ENCODE data around the gene PPDPF. TPM values are rescaled to one million over a fixed set of nuclear protein-coding genes. Genes with fewer than 3 reads are reported as not detected.
A peak's percentile ranks its signal among the peaks of the same experiment; 100 is the strongest.

Gene PPDPF
- polyA plus RNA-seq, 1 donor: 234 TPM

DNA sequence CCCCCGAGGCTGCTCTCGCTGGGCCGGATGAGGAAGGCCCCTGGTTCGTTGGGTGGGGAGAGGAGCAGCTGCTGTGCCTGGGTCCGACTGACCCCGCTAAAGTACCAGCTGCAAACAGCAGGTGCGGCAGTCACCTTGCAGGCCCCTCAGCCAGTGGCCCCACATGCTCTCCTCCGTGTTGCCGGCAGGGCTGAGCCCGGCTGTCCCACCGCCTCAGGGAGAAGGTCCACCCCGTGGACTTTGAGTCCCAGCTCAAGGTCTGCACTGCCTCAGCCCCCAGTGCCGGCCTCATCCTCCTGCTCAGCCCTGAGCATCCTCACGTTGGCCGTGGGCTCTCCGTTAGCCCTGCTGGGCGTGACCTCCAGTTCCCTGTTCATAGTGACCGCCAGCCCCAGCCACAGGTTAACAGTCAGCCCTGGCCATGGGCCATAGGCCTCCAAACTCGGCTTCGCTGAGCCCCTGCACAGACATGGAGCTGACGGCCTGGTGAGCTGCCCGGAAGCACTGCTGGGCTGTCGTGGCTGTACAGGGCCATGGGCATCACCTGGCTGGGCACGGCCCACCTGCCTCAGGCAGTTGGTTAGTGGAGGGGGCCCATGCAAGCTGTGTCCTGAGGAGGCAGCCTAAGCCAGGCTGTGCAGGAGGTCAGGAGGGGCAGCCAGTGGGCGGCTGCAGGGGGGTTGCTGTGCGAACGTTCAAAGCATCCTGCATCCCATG is 23.8 kb downstream of the PPDPF start:
- Histone ChIP-seq H3K9me3 (ENCODE audit: control insufficient read depth, low read depth, low read length) (peaks cover 2% of the 10 kb centered on the region), H3K4me1 (ENCODE audit: control insufficient read depth, insufficient read depth, low read length) (peaks cover 16% of the 10 kb centered on the region), H3K36me3 (ENCODE audit: control insufficient read depth, insufficient read depth, low read length) (no peaks in the 10 kb centered on the region), H3K27me3 (ENCODE audit: control insufficient read depth, insufficient read depth, low read length) (peaks cover 35% of the 10 kb centered on the region), H3K4me3 (ENCODE audit: low read length) (no peak overlapping the region), H3K27ac (ENCODE audit: low read length) (no peak overlapping the region)
- WGBS (ENCODE audit: insufficient coverage, low lambda C conversion rate): no CpG with 5 or more reads among the region's 27 CpGs
- DNase-seq: peak; percentile 58 to 73

DNA sequence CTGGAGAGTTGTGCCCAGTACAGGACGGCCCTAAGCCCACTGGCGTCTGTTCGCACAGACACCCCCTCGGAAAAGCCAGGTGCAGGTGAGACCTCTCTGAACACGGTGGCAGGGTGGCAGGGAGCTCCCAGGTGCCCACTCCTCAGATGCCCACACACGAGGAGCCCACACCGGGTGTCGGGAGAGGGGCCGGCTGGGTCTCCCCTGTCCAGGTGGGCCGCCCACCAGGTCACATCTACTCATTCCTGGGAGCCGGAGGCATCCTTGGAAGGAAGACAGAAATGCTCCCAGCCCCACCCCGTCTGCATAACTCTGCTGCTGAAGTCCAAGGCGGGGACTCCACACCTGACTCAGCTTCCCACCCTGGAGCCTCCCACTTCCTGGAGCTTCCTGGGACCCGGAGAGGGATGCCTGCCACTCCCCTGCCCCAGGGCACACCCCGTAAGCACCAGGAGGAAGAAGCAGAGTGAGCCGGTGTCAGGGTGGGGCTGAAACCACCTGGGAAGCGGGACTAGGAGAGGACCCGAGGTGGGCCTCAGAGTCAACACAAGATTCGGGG is 24.5 kb downstream of the PPDPF start:
- H3K4me1 ChIP-seq (ENCODE audit: control insufficient read depth, insufficient read depth, low read length): peaks cover 16% of the 10 kb centered on the region
- no CpG with 5 or more reads among the region's 19 CpGs for WGBS (ENCODE audit: insufficient coverage, low lambda C conversion rate)
- peaks cover 2% of the 10 kb centered on the region for H3K9me3 ChIP-seq (ENCODE audit: control insufficient read depth, low read depth, low read length)
- no peaks in the 10 kb centered on the region for H3K36me3 ChIP-seq (ENCODE audit: control insufficient read depth, insufficient read depth, low read length)
- peak overlapping the region; percentile 29 for H3K27ac ChIP-seq (ENCODE audit: low read length)
- peak; percentile 86 to 92 for DNase-seq
- H3K27me3 ChIP-seq (ENCODE audit: control insufficient read depth, insufficient read depth, low read length): peaks cover 41% of the 10 kb centered on the region
- no peak overlapping the region for H3K4me3 ChIP-seq (ENCODE audit: low read length)

DNA sequence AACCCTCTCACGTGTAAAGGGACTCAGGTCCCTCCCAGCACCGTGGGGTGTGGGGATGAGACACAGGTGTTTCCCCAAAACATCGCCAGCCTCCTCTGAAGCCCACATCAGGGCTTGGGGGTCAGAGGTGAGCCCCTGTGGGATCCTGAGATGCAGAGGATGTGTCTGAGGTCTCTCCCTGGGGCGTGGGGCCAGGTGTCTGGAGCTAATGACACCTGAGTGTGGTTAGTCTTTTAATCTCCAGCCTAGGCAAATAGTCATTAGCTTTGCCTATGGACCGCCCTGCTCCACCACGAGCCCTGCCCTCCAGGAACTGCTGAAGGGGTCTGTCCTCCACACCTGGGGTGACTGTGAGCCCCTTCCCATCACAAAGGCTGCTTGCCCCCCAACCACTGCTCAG is 25.2 kb downstream of the PPDPF start:
- WGBS (ENCODE audit: insufficient coverage, low lambda C conversion rate): no CpG with 5 or more reads among the region's 6 CpGs
- peaks cover 2% of the 10 kb centered on the region for H3K9me3 ChIP-seq (ENCODE audit: control insufficient read depth, low read depth, low read length)
- no peak overlapping the region for H3K4me3 ChIP-seq (ENCODE audit: low read length)
- peak in 1 of 2 donors; percentile 54 for DNase-seq
- peaks cover 16% of the 10 kb centered on the region for H3K4me1 ChIP-seq (ENCODE audit: control insufficient read depth, insufficient read depth, low read length)
- H3K27ac ChIP-seq (ENCODE audit: low read length): peak overlapping the region; percentile 29
- H3K27me3 ChIP-seq (ENCODE audit: control insufficient read depth, insufficient read depth, low read length): peaks cover 46% of the 10 kb centered on the region
- no peaks in the 10 kb centered on the region for H3K36me3 ChIP-seq (ENCODE audit: control insufficient read depth, insufficient read depth, low read length)

DNA sequence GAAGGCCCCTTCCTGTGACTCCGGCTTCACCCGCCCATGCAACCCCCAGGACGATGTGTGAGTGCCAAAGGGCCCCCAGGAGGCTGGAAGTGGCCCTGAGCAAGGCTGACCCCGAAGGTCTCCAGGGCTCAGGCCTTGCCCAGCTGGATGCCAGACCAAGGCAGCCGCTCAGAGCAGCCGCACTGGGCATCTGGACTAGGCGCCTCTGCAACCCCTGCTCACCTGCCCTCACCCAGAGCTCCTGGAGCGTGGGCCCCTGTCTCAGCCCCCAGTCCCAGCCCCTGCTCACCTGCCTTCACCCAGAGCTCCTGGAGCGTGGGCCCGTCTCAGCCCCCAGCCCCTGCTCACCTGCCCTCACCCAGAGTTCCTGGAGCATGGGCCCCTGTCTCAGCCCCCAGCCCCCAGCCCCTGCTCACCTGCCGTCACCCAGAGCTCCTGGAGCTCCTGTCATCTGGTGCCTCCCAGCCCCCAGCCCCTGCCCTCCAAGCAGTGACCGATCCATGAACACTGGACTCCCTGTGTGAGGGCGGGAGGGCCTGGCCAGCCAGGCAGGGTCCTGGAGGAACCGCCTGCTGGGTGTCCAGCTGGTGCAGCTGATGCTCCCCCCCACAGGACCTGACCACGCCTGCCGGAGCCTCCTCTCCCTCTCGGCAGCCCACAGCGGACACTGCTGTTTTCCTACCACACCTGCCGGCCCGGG is 25.8 kb downstream of the PPDPF start:
- DNase-seq: no peak
- WGBS (ENCODE audit: insufficient coverage, low lambda C conversion rate): no CpG with 5 or more reads among the region's 20 CpGs
- H3K4me1 ChIP-seq (ENCODE audit: control insufficient read depth, insufficient read depth, low read length): peaks cover 16% of the 10 kb centered on the region
- H3K27me3 ChIP-seq (ENCODE audit: control insufficient read depth, insufficient read depth, low read length): peaks cover 48% of the 10 kb centered on the region
- H3K27ac ChIP-seq (ENCODE audit: low read length): no peak overlapping the region
- H3K36me3 ChIP-seq (ENCODE audit: control insufficient read depth, insufficient read depth, low read length): no peaks in the 10 kb centered on the region
- H3K4me3 ChIP-seq (ENCODE audit: low read length): no peak overlapping the region
- H3K9me3 ChIP-seq (ENCODE audit: control insufficient read depth, low read depth, low read length): peaks cover 2% of the 10 kb centered on the region

DNA sequence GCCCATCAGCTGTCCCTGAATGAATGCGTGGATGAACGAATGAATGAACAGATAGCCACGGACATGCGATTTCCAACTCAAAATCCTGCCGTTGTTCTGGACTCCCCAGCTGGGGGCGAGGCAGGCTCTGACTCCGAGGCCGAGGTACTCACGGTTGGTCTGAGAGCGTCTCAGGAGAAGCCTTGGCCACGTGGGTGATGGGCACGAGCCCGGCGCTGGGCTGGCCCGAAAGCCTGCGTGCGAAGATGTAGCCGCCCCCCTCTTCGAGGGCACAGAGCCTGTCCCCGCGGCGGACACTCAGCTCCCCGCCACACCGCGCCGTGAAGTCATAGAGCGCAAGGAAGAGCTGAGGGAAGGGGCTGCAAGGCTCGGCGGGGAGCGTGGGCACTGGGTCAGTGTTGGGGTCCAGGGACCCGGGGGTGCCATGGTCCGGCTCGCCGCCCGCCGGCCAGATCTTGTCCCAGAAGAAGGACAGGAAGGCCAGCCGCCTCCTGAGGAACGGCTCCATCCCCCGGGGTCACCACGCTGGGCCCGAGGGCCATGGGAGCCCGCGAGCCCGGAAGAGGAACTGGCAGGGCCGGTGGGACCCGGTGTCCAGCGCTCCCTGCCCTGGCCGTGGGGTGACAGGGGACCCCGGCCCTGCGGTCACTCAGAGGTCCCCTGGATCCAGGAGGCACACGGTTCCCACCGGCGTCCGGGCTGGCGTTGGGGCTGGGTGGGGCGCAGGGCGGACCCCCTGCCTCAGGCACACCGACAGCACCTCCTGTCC is 26.6 kb downstream of the PPDPF start:
- Histone ChIP-seq H3K9me3 (ENCODE audit: control insufficient read depth, low read depth, low read length) (peaks cover 2% of the 10 kb centered on the region), H3K4me3 (ENCODE audit: low read length) (no peak overlapping the region), H3K27me3 (ENCODE audit: control insufficient read depth, insufficient read depth, low read length) (peaks cover 49% of the 10 kb centered on the region), H3K4me1 (ENCODE audit: control insufficient read depth, insufficient read depth, low read length) (peaks cover 16% of the 10 kb centered on the region), H3K36me3 (ENCODE audit: control insufficient read depth, insufficient read depth, low read length) (no peaks in the 10 kb centered on the region), H3K27ac (ENCODE audit: low read length) (no peak overlapping the region)
- WGBS (ENCODE audit: insufficient coverage, low lambda C conversion rate): no CpG with 5 or more reads among the region's 58 CpGs
- DNase-seq: no peak

DNA sequence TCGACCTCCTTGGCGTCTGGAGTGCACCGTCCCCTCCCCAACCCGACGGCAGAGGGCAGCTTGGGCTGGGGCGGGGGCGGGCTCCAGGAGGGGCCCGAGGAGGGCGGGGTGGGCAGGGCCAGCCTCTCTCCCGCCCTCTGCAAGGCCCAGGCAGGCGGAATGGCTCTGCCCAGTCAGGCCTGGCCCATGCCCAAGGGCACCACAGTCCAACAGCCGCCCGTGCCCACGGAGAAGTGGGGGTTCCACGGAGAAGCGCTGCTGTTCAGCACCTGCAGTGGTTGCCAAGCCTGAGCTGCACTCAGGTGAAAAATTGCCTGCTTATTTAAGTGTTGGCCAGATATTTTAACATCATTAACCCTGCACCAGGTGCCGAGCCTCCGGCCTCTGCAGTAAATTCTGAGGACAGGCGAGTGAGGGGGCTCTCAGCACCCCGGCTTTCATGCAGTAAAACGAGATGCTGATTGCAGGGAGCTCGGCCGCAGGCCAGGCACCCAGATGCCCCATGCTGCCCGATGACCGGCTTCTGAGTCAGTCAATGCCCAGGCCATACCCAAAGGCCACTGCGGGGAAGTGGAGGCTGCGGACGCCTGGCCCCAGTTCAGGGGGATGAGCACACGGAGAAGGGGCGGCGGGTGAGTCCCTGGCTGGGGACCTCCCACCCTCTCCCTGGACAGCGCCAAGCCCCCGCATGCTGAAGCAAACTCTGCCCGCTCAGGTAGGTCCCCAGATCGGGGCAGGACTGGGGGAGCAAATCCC is 27.3 kb downstream of the PPDPF start, which contains the start of gene SRMS:
Gene SRMS (minus strand): TSS at position 25 of the 756 bp plus-strand sequence. CDS start 286 bp downstream, outside the sequence.
- no CpG with 5 or more reads among the region's 35 CpGs for WGBS (ENCODE audit: insufficient coverage, low lambda C conversion rate)
- H3K4me3 ChIP-seq (ENCODE audit: low read length): no peak within 1 kb of the TSS
- peaks cover 2% of the 10 kb centered on the region for H3K9me3 ChIP-seq (ENCODE audit: control insufficient read depth, low read depth, low read length)
- peaks cover 16% of the 10 kb centered on the region for H3K4me1 ChIP-seq (ENCODE audit: control insufficient read depth, insufficient read depth, low read length)
- H3K27me3 ChIP-seq (ENCODE audit: control insufficient read depth, insufficient read depth, low read length): peaks cover 54% of the 10 kb centered on the region
- H3K36me3 ChIP-seq (ENCODE audit: control insufficient read depth, insufficient read depth, low read length): no peaks in the 10 kb centered on the region
- no peak within 1 kb of the TSS for H3K27ac ChIP-seq (ENCODE audit: low read length)
- DNase-seq: no peak

DNA sequence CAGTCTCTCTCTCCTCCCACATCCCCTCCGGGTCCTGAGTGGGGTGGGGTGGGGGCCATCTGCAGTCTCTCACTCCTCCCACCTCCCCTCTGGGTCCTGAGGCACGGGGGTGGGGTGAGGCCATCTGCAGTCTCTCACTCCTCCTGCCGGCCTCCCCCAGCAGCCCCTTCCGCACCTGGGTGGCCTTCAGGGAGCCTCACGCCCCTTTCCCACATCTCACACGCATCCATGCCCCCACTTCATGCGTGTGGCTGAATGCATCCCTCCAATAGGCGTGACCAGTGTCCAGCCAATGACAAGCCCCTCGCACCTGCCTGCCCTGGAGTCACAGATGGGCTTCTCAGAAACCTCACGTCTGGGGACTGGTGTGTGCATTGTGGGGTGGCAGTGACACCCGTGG is 28.0 kb downstream of the PPDPF start:
- Histone ChIP-seq H3K27ac (ENCODE audit: low read length) (no peak overlapping the region), H3K9me3 (ENCODE audit: control insufficient read depth, low read depth, low read length) (peaks cover 7% of the 10 kb centered on the region), H3K27me3 (ENCODE audit: control insufficient read depth, insufficient read depth, low read length) (peaks cover 57% of the 10 kb centered on the region), H3K36me3 (ENCODE audit: control insufficient read depth, insufficient read depth, low read length) (no peaks in the 10 kb centered on the region), H3K4me1 (ENCODE audit: control insufficient read depth, insufficient read depth, low read length) (peaks cover 16% of the 10 kb centered on the region), H3K4me3 (ENCODE audit: low read length) (no peak overlapping the region)
- WGBS (ENCODE audit: insufficient coverage, low lambda C conversion rate): no CpG with 5 or more reads among the region's 11 CpGs
- DNase-seq: no peak

DNA sequence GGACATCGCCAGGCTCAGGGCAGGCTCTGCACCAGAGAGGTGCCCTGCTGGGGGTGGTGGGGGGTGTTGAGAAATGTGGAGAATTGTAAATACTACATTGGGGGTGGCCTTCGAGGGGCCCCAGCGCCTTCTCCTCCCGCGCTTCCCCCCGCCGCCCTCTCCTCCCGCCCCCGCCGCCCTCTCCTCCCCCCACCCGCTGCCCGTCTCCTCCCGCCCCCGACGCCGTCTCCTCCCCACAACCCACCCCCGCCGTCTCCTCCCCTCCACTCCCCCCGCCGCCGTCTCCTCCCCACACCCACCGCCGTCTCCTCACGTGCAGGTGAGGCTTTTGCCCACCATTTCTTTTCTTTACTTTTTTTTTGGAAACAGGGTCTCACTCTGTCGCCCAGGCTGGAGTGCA is 28.5 kb downstream of the PPDPF start:
- Histone ChIP-seq H3K9me3 (ENCODE audit: control insufficient read depth, low read depth, low read length) (peaks cover 7% of the 10 kb centered on the region), H3K36me3 (ENCODE audit: control insufficient read depth, insufficient read depth, low read length) (no peaks in the 10 kb centered on the region), H3K4me3 (ENCODE audit: low read length) (no peak overlapping the region), H3K27me3 (ENCODE audit: control insufficient read depth, insufficient read depth, low read length) (peaks cover 59% of the 10 kb centered on the region), H3K27ac (ENCODE audit: low read length) (no peak overlapping the region), H3K4me1 (ENCODE audit: control insufficient read depth, insufficient read depth, low read length) (peaks cover 16% of the 10 kb centered on the region)
- no CpG with 5 or more reads among the region's 25 CpGs for WGBS (ENCODE audit: insufficient coverage, low lambda C conversion rate)
- DNase-seq: no peak

DNA sequence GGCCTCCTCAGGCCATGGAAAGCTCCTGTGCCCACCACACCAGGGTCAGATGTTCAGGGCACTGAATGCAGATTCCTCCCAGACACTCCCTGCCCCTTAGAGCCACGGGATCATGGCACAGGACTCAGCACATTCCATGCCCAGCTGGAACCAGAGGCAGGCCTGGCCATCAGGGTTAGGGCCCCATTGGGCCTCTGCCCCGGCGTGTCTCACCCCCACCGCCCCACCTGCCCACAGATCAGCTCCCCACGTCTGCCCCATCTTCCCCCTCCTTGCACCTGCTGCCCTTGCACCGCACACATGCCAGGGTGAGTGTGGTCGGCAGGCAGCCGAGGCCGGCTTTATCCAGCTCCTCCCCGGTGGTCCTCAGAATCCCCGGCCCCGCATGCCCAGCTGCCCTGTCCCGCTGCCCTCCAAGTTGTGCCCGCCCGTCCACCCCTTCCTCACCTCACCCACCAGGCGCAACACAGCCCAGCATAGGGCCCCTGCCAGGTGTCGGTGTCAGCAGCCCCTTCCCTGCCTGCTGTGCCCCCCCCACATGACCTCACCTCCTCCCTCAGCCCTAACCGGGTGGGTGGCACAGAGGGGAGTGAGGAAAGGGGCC is 29.2 kb downstream of the PPDPF start:
- Histone ChIP-seq H3K4me3 (ENCODE audit: low read length) (no peak overlapping the region), H3K27me3 (ENCODE audit: control insufficient read depth, insufficient read depth, low read length) (peaks cover 66% of the 10 kb centered on the region), H3K4me1 (ENCODE audit: control insufficient read depth, insufficient read depth, low read length) (peaks cover 13% of the 10 kb centered on the region), H3K27ac (ENCODE audit: low read length) (no peak overlapping the region), H3K9me3 (ENCODE audit: control insufficient read depth, low read depth, low read length) (peaks cover 7% of the 10 kb centered on the region), H3K36me3 (ENCODE audit: control insufficient read depth, insufficient read depth, low read length) (no peaks in the 10 kb centered on the region)
- no CpG with 5 or more reads among the region's 18 CpGs for WGBS (ENCODE audit: insufficient coverage, low lambda C conversion rate)
- DNase-seq: no peak

Measured in large intestine (tissue), 3 donors.